Prostate gland (tissue), 2 donors: ENCODE measurements around the gene BEST4. TPM values are rescaled to one million over a fixed set of nuclear protein-coding genes. Genes with fewer than 3 reads are reported as not detected.
A peak's percentile ranks its signal among the peaks of the same experiment; 100 is the strongest.
"Not testable (repeated sequence)": the region's sequence is repeated elsewhere in the genome, so short reads cannot be mapped to it uniquely, and the experiment has no call there.

Experiments used
- DNase-seq: peaks from one replicate; pipeline ENCODE4 v3.0.0-alpha.2; 2019; ENCODE audit warnings: low spot score
- H3K27ac ChIP-seq, 2 donors: fragments of 200-600 bp; sonication (generic); 2 replicates each; pipeline ENCODE4 v1.5.1; 2017 to 2019
- H3K27me3 ChIP-seq: fragments of 200-600 bp; sonication (generic); replicated peaks from 2 replicates; pipeline ENCODE4 v1.5.1; 2019; ENCODE audit not compliant: insufficient read depth
- H3K36me3 ChIP-seq, 2 donors: fragments of 200-600 bp; sonication (generic); 1 replicate in 1 of 2; 2 replicates in 1 of 2; pipeline versions ENCODE4 v1.5.1 to v1.8.1; 2017 to 2019
- H3K4me1 ChIP-seq: fragments of 200-600 bp; sonication (generic); replicated peaks from 2 replicates; pipeline ENCODE4 v1.5.1; 2019
- H3K4me3 ChIP-seq, 2 donors: fragments of 200-600 bp; sonication (generic); 2 replicates each; pipeline ENCODE4 v1.5.1; 2017 to 2019
- H3K9me3 ChIP-seq: fragments of 200-600 bp; sonication (generic); 2 replicates; pipeline ENCODE4 v1.5.1; 2017
- POLR2A ChIP-seq: fragments of 450-650 bp; IDR thresholded peaks from one replicate; pipeline ENCODE4 v1.6.1; 2016; ENCODE audit warnings: antibody characterized with exemption, mild to moderate bottlenecking
- POLR2AphosphoS5 ChIP-seq: sonication (generic); formaldehyde crosslinking; IDR thresholded peaks from one replicate; pipeline ENCODE4 v1.6.1; 2017; ENCODE audit warnings: antibody characterized with exemption
- WGBS: methylation state at CpG from one replicate; pipeline ENCODE4 v1.1.5; 2018; 5-methylcytosine and 5-hydroxymethylcytosine counted together
- intact Hi-C: fragments of 100-400 bp; cut with DNase I; formaldehyde crosslinking; loops from one replicate; pipeline ENCODE4 v1.14.2; 2022
- total RNA-seq, 2 donors: library from RNA; depleted of rRNA; stranded (reverse); fragments of >200 nt; gene quantifications; one replicate each; pipeline ENCODE4 v1.1.0, GENCODE V29; 2016
- TF ChIP-seq, protein P1 (sequence below), 4 experiments: fragments of 200-600 bp in 2 of 4; fragments of 450-650 bp in 2 of 4; sonication (generic) in 2 of 4; IDR thresholded peaks; 1 replicate in 3 of 4; 2 replicates in 1 of 4; pipeline ENCODE4 v1.5.1; 2016 to 2019; ENCODE audit warnings: antibody characterized with exemption in 4 of 4, mild to moderate bottlenecking in 2 of 4, moderate library complexity in 2 of 4

Gene BEST4
- total RNA-seq, 2 donors from 2014 or later = not detected

DNA sequence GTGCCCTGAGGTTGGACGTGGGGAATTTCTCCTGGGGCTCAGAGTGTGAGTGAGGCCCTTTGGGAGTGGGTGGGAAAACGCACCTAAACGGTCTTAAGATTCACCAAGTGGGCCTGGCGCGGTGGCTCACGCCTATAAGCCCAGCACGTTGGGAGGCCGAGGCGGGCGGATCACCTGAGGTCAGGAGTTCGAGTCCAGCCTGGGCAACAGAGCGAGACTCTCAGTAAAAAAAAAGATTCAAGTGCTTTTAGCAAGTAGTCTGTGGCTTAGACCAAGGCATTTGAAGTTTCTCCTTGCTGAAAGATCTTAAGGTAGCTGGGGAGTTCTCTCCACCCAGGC, 11.3 kb downstream of the BEST4 start:
- no peaks in the 10 kb centered on the region for H3K27me3 ChIP-seq
- no peak for DNase-seq
- no peaks in the 10 kb centered on the region for H3K9me3 ChIP-seq
- intact Hi-C loops = loop anchor here (5.0 to 10.0 kb wide), 2 partner anchors 236 to 528 kb away; partner anchors contain the start of genes HECTD3 and UROD
- H3K36me3 ChIP-seq = peaks cover 4 to 5% of the 10 kb centered on the region in 2 donors
- 48% methylated on average over 12 of the region's 12 CpGs for WGBS
- TF ChIP-seq POLR2A (no peak), POLR2AphosphoS5 (no peak)
- TF ChIP-seq, protein P1, sequence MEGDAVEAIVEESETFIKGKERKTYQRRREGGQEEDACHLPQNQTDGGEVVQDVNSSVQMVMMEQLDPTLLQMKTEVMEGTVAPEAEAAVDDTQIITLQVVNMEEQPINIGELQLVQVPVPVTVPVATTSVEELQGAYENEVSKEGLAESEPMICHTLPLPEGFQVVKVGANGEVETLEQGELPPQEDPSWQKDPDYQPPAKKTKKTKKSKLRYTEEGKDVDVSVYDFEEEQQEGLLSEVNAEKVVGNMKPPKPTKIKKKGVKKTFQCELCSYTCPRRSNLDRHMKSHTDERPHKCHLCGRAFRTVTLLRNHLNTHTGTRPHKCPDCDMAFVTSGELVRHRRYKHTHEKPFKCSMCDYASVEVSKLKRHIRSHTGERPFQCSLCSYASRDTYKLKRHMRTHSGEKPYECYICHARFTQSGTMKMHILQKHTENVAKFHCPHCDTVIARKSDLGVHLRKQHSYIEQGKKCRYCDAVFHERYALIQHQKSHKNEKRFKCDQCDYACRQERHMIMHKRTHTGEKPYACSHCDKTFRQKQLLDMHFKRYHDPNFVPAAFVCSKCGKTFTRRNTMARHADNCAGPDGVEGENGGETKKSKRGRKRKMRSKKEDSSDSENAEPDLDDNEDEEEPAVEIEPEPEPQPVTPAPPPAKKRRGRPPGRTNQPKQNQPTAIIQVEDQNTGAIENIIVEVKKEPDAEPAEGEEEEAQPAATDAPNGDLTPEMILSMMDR (IDR thresholded peaks at IDR 0.05) = no peak
- H3K4me1 ChIP-seq = peaks cover 5% of the 10 kb centered on the region
- H3K4me3 ChIP-seq = peak overlapping the region; percentile 72 to 80
- peak overlapping the region; percentile 92 to 94 for H3K27ac ChIP-seq

DNA sequence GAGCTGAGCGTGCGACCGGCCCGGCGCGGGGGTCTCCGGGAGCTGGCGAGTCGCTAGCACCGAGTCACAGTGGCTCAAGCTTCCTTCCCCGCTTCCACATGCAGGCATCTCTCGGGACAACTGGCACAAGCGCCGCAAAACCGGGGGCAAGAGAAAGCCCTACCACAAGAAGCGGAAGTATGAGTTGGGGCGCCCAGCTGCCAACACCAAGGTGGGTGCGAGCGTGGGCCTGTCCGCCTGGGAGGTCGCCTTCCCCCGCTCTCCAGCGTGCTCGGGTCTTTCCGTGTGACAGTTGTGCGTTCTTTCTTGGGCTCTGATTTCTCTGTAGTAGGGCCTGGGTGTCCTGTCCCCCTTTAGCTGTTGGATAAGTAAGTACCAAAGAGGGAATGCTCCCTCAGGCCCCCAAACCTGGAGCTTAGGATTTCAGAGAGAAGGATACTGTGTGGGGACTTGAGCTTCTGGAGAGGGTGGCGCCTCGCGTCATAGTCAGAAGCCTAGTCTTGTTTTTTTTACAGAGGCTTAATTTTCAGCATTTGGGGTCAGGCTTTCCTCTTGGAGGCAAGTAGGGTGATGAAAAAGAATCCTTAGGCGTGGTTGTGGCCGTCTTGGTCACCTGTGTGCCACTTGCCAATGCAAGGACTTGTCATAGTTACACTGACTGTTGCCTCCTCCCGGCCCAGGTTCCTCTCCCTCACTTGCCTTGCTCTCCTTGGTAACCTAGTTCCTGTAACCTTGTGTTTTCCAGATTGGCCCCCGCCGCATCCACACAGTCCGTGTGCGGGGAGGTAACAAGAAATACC, 11.8 kb downstream of the BEST4 start:
- TF ChIP-seq POLR2A (no peak), POLR2AphosphoS5 (no peak)
- TF ChIP-seq, protein P1 (IDR thresholded peaks at IDR 0.05) = no peak
- Histone ChIP-seq H3K9me3 (no peaks in the 10 kb centered on the region), H3K4me1 (peaks cover 5% of the 10 kb centered on the region), H3K36me3 (peaks cover 4 to 5% of the 10 kb centered on the region in 2 donors), H3K4me3 (peak overlapping the region; percentile 72 to 80), H3K27ac (peak overlapping the region; percentile 92 to 94), H3K27me3 (no peaks in the 10 kb centered on the region)
- WGBS = 4% methylated on average over 30 of the region's 36 CpGs
- intact Hi-C loops = loop anchor here (5.0 to 10.0 kb wide), 2 partner anchors 236 to 529 kb away; partner anchors contain the start of genes HECTD3 and UROD
- DNase-seq = no peak

DNA sequence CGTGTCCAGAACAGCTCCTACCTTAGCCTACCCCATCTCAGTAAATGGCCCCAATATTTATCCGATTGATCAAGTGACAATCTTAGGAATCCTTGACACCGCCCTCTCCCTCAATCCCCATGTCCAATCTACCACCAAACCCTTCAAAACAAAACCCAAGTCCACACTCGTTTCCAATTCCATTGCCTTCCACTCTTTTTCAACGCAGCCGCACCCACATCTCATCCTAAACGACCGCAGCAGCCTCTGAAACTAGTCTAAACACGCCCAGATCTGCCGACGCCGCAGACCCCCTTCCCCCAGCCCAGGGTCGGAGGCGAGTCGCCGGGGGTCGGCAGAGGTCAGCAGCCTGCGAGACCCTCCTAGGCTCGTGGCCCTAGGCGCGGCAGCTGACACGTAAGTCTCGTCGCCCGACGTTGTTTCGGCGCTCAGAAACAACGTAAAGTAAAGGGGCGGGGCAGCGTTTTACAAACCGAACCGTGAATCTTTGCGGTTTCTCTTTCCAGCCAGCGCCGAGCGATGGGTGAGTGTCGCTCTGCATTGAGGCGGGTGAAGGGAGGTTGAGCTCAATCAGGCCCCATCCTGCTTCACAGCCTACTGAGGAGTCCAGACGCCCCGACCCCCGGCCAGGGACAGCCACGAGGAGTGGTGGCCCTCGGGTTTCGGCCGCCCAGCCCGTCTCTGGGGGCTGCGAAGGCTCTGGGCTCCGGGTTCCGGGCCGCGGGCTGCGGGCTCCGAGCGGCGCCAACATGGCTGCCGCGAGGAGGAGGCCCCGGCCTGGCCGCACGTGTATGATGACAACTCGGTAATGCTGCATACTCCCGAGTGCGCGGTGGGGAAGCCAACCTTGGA, 12.7 kb downstream of the BEST4 start, which contains the start of gene RPS8:
Gene RPS8 (plus strand): TSS at position 463 of the 852 bp plus-strand sequence. CDS start 57 bp downstream, at position 520.
- no peaks in the 10 kb centered on the region for H3K9me3 ChIP-seq
- H3K27ac ChIP-seq = peak within 1 kb of the TSS; percentile 92 to 94
- H3K4me3 ChIP-seq = peak within 1 kb of the TSS; percentile 72 to 80
- peaks cover 4 to 5% of the 10 kb centered on the region in 2 donors for H3K36me3 ChIP-seq
- H3K27me3 ChIP-seq = no peaks in the 10 kb centered on the region
- H3K4me1 ChIP-seq = peaks cover 5% of the 10 kb centered on the region
- TF ChIP-seq POLR2A = peak; percentile 85
- TF ChIP-seq, protein P1 (IDR thresholded peaks at IDR 0.05) = peak in 3 of 4 experiments; percentile 9 to 35 (median 10)
- TF ChIP-seq POLR2AphosphoS5 = peak; percentile 99
- DNase-seq = peak; percentile 92
- intact Hi-C loops = loop anchor here (5.0 to 10.0 kb wide), 2 partner anchors 237 to 529 kb away; partner anchors contain the start of genes HECTD3 and UROD
- under 1% methylated on average over 59 of the region's 65 CpGs for WGBS

DNA sequence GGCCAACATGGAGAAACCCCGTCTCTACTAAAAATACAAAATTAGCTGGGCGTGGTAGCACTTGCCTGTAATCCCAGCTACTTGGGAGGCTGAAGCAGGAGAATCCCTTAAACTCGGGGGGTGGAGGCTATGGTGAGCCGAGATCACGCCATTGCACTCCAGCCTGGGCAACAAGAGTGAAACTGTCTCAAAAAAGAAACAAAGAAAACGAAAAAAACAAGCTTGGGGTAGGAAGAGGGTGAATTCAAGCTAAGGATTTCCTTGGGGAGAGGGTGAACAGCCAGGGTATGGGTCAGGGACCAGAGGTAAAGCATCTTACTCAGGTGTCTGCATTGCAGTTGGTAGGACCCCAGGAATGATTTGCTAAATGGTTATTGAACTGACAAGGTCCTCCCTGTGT, 21.5 kb downstream of the BEST4 start:
- 95% methylated on average over 6 of the region's 6 CpGs for WGBS

DNA sequence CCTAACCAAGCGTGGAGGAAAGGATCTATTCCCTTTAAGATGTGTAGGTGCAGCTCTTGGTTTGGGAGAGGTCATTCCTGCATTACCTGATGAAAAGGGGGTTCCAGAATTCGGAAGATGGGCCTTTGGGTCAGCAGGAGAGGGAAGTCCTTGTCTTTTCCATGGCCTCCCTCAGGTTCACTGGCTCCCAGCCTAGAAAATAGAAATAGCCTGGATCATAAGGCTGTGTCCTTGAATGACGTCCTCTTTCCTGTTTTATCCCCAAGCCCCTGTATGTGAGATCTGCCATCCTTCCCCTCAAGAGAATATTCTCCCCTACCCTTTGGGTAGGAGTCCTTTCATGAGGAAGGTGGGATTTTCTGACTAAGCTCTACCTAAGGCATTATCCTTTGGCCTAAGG, 27.1 kb downstream of the BEST4 start:
- no peak for DNase-seq
- Histone ChIP-seq H3K36me3 (no peaks in the 10 kb centered on the region), H3K27ac (no peak overlapping the region), H3K27me3 (no peaks in the 10 kb centered on the region), H3K4me3 (no peak overlapping the region), H3K9me3 (no peaks in the 10 kb centered on the region), H3K4me1 (no peaks in the 10 kb centered on the region)
- intact Hi-C loops = no loop called here
- 97% methylated on average over 3 of the region's 3 CpGs for WGBS
- TF ChIP-seq, protein P1 (IDR thresholded peaks at IDR 0.05) = no peak
- TF ChIP-seq POLR2A (no peak), POLR2AphosphoS5 (no peak)

More for the DNA sequence above, 21.5 kb downstream of the BEST4 start:
- H3K36me3 ChIP-seq, H3K27me3 ChIP-seq, intact Hi-C loops, H3K9me3 ChIP-seq, H3K4me3 ChIP-seq, H3K27ac ChIP-seq, DNase-seq, H3K4me1 ChIP-seq: not testable (repeated sequence)
